Bone marrow (tissue), 2 donors: ENCODE data around the gene ZBTB44.

ENCODE experiments used
- DNase-seq, 2 donors: peaks; one replicate each; lab custom pipeline; 2025; lab: John Stamatoyannopoulos, UW

The ZBTB44 gene

DNA sequence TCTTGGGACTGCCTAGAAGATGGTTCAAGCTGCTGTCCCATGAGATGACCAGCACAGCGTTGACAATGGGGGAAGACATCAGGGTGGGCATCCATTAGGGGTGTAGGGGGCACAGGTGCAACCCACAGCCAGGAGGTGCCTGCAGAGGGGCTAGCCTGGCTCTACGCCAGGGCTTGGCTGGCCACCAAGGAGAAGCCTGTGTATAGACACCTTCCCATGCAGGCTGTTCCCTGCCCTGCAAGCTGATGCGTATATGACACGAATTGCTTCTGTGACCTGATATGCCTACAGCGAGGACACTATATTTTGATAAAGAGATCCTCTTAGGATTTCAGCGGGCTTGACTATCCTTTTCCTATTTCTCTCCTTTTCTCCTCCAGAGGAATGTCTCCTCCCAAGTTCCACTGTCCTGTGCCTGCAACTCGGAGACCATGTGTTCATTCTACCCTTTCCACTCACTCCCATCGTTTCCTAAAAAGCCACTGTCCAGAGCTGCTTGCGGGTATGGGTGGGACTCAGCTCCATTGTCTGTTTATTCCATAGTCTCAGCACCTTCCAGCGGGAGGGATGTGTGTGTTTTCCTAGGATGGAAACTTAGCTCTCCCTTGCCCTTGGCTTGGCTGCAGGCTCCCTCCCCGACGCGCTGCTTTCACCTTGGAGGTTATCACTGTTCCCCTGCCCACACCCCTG, 99.0 kb downstream of the ZBTB44 start:
- no peak for DNase-seq

GRCh38 chr11:130214861-130215530, 99.7 kb downstream of the ZBTB44 start:
- no peak for DNase-seq

GRCh38 chr11:130213979-130214281, 100.8 kb downstream of the ZBTB44 start:
- no peak for DNase-seq

DNA sequence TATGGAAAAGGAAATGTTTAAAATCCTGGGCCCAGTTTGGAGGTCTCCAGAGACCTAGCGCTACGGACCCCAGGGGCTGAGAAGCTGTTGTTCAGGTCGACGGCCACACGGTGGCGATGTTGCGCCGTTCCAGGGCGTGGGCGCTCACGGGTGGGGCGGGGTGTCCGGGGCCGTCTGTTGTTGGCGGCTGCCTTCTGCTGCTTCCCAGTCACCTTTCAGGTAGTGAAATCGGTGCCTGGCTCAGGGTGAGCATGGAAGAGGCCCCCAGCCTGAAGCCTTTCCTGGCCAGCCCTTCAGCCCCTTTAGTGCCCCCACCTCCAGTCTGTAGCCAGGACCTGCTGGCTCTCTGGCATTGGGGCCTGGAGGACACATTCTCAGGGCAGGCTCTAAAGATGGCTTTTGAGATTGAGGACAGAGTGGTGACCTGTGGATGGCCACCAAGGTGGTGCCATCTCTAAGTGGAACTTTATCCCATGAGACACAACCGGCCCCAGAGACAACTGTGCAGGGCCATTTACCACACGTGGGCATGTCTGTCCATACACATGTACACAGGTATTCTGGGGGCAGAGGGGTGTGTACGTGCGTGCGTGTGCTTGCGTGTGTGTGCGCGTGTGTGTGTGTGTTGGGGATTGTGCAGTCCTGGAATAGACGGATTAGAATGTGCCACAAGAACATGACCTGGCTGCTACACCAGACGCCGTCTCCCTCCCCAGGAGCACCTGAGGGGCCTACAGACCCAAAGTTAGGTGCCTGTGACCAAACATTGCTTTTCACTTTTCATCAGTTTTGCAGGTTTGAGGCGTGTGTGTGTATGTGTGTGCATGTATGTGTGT, 101.4 kb downstream of the ZBTB44 start:
- DNase-seq: peak; percentile 21 to 42

- no peak for DNase-seq
Measured at GRCh38 chr11:130212431-130212961, 102.2 kb downstream of the ZBTB44 start.

GRCh38 chr11:130211781-130212401, 102.8 kb downstream of the ZBTB44 start:
- DNase-seq: no peak

DNA sequence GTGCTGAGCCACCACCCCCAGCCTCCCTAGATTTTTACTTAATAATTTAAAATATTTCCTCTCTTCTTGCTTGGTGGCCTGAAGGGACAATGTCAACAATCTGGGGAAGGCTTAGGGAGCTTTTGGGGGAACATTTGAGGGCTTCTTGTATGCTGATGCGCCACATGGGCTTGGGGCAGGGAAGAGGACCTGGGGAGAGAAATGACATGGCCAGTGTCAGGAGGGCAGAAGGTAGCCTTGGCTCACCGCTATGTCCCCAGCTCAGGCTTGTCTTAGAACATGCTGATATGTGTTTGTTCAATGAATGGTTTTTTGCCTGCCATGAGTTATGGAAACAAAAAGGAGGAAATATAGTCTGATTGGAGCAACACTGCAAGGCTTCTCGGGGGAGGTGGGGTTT, 103.6 kb downstream of the ZBTB44 start:
- no peak for DNase-seq

- no peak for DNase-seq
Measured at GRCh38 chr11:130209954-130210854, 104.5 kb downstream of the ZBTB44 start.

- no peak for DNase-seq
Measured at GRCh38 chr11:130209128-130209932, 105.4 kb downstream of the ZBTB44 start.

GRCh38 chr11:130208241-130209127, 106.2 kb downstream of the ZBTB44 start:
- no peak for DNase-seq

DNA sequence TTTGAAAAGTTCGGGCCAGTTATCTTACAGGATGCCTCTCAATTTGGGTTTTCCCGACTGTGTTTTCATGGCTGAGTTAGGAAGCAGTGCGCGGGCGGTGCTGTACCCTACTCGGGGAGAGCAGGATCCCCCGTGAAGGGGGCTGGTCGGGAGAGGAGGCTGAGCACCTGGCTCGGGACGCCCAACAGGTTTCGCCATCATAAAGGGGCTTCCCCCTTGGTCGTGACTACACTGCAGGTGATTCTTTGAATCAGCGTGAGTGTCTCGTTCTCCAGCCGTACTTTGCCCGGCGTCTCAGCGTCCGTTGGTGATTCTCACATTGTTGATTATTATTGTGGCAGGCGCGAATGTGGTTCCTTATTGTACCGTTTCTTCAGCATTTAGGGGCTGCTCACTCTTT, 108.6 kb downstream of the ZBTB44 start:
- no peak for DNase-seq

DNA sequence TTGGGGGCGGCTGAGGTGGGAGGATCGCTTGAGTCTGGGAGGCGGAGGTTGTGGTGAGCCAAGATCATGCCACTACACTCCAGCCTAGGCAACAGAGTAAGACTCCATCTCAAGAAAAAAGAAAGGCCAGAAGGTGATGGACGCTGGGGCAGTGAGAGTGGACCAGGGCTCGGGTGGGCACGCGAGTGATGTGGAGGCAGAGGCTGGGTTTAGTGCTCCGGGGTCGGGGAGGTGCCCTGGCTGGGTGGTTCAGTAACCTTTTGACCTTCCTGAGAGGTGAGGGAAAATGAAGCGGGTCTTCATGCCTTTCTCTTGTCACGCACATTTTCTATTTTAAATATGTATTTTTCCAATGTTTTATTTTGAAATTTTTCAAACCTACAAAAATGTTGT, 110.0 kb downstream of the ZBTB44 start:
- no peak for DNase-seq

DNA sequence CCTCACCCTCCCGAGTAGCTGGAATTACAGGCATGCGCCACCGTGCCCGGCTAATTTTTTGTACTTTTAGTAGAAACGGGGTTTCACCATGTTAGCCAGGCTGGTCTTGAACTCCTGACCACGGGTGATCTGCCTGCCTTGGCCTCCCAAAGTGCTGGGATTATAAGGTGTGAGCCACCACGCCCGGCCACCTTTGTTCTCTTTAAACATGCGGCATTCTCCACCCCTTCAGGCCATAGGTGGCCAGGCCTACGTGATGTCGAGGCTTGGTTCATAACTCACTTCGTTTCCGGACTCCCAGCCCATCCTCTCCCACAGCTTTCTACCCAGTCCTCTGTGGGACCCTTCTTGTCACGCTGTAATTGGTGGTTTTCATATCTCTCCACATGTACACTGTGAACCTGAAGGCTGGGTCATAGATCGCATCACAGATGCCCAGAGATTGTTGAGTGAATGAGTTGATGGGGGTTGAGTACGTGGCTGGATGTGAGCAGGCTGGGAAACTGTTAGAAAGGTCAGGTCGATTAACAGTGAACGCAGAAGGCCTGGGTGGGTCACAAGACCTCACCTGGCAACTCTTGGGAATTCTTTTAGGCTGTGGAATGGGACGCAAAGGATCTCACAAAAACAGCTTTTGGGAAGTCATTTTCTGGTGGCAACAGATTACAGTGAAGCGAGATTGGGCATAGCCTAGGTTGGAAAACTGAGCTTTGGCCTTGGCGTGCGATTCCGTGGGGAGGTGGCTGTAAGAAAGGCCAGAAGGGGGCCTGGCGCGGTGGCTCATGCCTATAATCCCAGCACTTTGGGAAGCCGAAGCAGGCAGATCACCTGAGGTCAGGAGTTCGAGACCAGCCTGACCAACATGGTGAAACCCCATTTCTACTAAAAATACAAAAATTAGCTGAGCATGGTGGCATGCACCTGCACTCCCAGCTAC, 110.7 kb downstream of the ZBTB44 start:
- no peak for DNase-seq

- DNase-seq: no peak
Measured at GRCh38 chr11:130202818-130203689, 111.7 kb downstream of the ZBTB44 start.

DNA sequence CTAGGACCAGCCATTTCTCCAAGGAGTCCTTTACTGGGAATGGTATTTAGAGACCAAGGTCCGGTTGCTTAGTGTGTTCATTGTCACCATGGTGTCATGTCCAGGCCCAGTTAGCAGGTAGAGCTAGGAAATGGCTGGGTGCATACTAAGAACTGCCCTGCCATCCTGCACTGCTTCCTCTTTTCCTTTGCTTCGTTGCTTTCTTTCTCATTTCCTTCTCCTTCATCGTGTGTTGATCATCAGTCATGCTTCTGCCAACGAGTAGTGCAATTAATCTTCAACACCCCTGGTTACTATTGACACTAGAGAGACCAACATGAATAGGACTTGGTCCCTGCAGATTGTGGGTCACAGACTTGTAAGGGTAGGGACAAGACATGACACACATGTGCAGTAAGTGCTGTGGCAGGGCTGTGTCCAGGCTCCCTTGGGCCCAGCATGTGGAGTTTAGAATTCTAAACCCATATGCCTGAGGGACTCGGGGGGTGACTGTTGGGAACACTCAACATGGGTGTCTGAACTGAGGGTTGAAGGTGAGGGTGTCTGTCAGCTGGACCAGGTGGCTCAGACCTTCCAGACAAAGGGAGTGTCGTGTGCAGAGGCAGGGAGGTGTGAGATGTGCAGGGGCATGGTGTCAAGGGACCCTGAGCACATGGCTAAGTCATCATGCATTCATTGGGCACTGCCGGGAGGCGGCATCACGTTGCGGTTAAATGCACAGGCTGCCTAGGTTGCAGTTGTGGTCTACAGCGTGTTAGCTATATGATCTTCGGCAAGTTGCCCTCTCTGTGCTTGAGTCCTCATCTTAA, 112.5 kb downstream of the ZBTB44 start:
- DNase-seq: no peak

GRCh38 chr11:130201026-130201425, 113.7 kb downstream of the ZBTB44 start:
- no peak for DNase-seq
